K562 (cell line): Measurements from ENCODE around the gene ARHGEF25.

Experiments used
- ATF6 ChIP-seq: sonication (generic); formaldehyde crosslinking; IDR thresholded peaks from 2 replicates; pipeline ENCODE4 v1.4.0; 2020; ENCODE audit warnings: mild to moderate bottlenecking, missing genetic modification reagents
- CTCF ChIP-seq, 3 experiments: IDR thresholded peaks in 2 of 3; conservative IDR thresholded peaks in 1 of 3; 2 replicates each; pipeline ENCODE4 v1.5.1; 2011 to 2012; ENCODE audit warnings: low read length in 3 of 3, mild to moderate bottlenecking in 3 of 3, control low read depth in 2 of 3, improper control_type of control experiment in 1 of 3, inconsistent platforms in 1 of 3, low read depth in 1 of 3, mixed read lengths in 1 of 3, moderate library complexity in 1 of 3; ENCODE audit not compliant: insufficient read depth in 2 of 3
- FOXA3 ChIP-seq, 2 experiments: fragments of 450-650 bp in 1 of 2; sonication (generic) in 1 of 2; formaldehyde crosslinking; IDR thresholded peaks in 1 of 2; conservative IDR thresholded peaks in 1 of 2; 2 replicates each; pipeline versions ENCODE4 v1.4.0 to v1.8.0; 2020 to 2022; ENCODE audit warnings: mild to moderate bottlenecking in 2 of 2, missing genetic modification reagents in 1 of 2
- MLLT1 ChIP-seq, 2 experiments: fragments of 450-650 bp; IDR thresholded peaks; 2 replicates each; pipeline ENCODE4 v1.6.1; 2016
- NFIC ChIP-seq: fragments of 450-650 bp; IDR thresholded peaks from 2 replicates; pipeline ENCODE4 v1.6.1; 2017; ENCODE audit warnings: mild to moderate bottlenecking, inconsistent platforms
- REST ChIP-seq, 2 experiments: fragments of 450-650 bp; formaldehyde crosslinking in 1 of 2; IDR thresholded peaks; 2 replicates each; pipeline versions ENCODE4 v1.4.0 to v1.6.1; 2014 to 2020; ENCODE audit warnings: mild to moderate bottlenecking in 2 of 2, borderline replicate concordance in 1 of 2, low read depth in 1 of 2
- SIN3A ChIP-seq, 2 experiments: fragments of 150-350 bp in 1 of 2; IDR thresholded peaks; 2 replicates each; pipeline ENCODE4 v1.6.1; 2011 to 2016; ENCODE audit warnings: borderline replicate concordance in 2 of 2, low read depth in 2 of 2, low read length in 2 of 2, mild to moderate bottlenecking in 2 of 2, moderate library complexity in 2 of 2; ENCODE audit not compliant: control insufficient read depth in 1 of 2
- TAF1 ChIP-seq: IDR thresholded peaks from 2 replicates; pipeline ENCODE4 v1.6.1; 2011; ENCODE audit warnings: mild to moderate bottlenecking, low read length, moderate library complexity; ENCODE audit not compliant: insufficient read depth, control insufficient read depth, severe bottlenecking; ENCODE audit errors: extremely low read depth
- ZNF146 ChIP-seq: IDR thresholded peaks from one replicate; pipeline ENCODE4 v1.6.1; 2018; ENCODE audit warnings: missing compliant biosample characterization; ENCODE audit not compliant: unreplicated experiment
- ZNF263 ChIP-seq: sonication (generic); formaldehyde crosslinking; IDR thresholded peaks from 2 replicates; pipeline ENCODE4 v1.8.0; 2022; ENCODE audit warnings: mild to moderate bottlenecking, missing genetic modification reagents, borderline replicate concordance
- ZNF274 ChIP-seq: IDR thresholded peaks from 2 replicates; pipeline ENCODE4 v1.6.1; 2011; ENCODE audit warnings: low read depth, mild to moderate bottlenecking, low read length, moderate library complexity, borderline replicate concordance
- ZNF75A ChIP-seq: fragments of 450-650 bp; formaldehyde crosslinking; IDR thresholded peaks from 2 replicates; pipeline ENCODE4 v1.4.0; 2020; ENCODE audit warnings: mild to moderate bottlenecking

- no peak for TF ChIP-seq CTCF (IDR thresholded peaks at IDR 0.05 in 2 of 3, conservative IDR thresholded peaks at IDR 0.05 in 1 of 3; ENCODE audit: insufficient read depth in 2 of 3, low read depth in 1 of 3, low read length in 3 of 3)
- no peak for TF ChIP-seq ZNF274
- TF ChIP-seq REST (IDR thresholded peaks at IDR 0.05; ENCODE audit: borderline replicate concordance), result no peak
- TF ChIP-seq REST (CRISPR knock-in tag; IDR thresholded peaks at IDR 0.05; ENCODE audit: low read depth), result no peak
- no peak for TF ChIP-seq ZNF263 (CRISPR knock-in tag)
- no peak for TF ChIP-seq MLLT1 (IDR thresholded peaks at IDR 0.05)
- no peak for TF ChIP-seq ATF6 (CRISPR knock-in tag)
- no peak for TF ChIP-seq ZNF75A
- TF ChIP-seq FOXA3 (CRISPR knock-in tag; conservative IDR thresholded peaks at IDR 0.05 in 1 of 2, IDR thresholded peaks at IDR 0.05 in 1 of 2), result no peak
- TF ChIP-seq ZNF146 (CRISPR knock-in tag), result no peak
- no peak for TF ChIP-seq TAF1
- no peak for TF ChIP-seq NFIC
- no peak for TF ChIP-seq SIN3A (IDR thresholded peaks at IDR 0.05; ENCODE audit: borderline replicate concordance in 2 of 2, control insufficient read depth in 1 of 2, low read depth in 2 of 2, low read length in 2 of 2)
Measured at GRCh38 chr12:57563358-57563757, 47.9 kb upstream of the ARHGEF25 start.
